Activated naive CD4-positive, alpha-beta T cell treated with anti-CD3 and anti-CD28 coated beads, Interleukin-2, amount 10 ng/mL, durations not matched to agents 7 days and 5 days (primary cell): ENCODE measurements around the gene ALG1.

Source experiments
- CTCF ChIA-PET: fragments of 350-600 bp; sonication (Branson Sonifier 250); formaldehyde crosslinking; loops from one replicate; lab custom pipeline; 2021; ENCODE audit warnings: antibody characterized with exemption; lab: Charles Lee
- DNase-seq: peaks from one replicate; pipeline ENCODE4 v3.0.0-alpha.2; 2020
- H3K27ac Mint-ChIP-seq: one replicate; pipeline ENCODE4 v1.8.0; 2021; ENCODE audit warnings: mild to moderate bottlenecking, moderate library complexity, mixed read lengths
- H3K27me3 Mint-ChIP-seq: one replicate; pipeline ENCODE4 v1.8.0; 2021; ENCODE audit warnings: mild to moderate bottlenecking, mixed read lengths
- H3K36me3 Mint-ChIP-seq: one replicate; pipeline ENCODE4 v1.8.0; 2021; ENCODE audit warnings: mixed read lengths
- H3K4me1 Mint-ChIP-seq: one replicate; pipeline ENCODE4 v1.8.0; 2021; ENCODE audit warnings: mixed read lengths
- H3K4me3 Mint-ChIP-seq: one replicate; pipeline ENCODE4 v1.8.0; 2021; ENCODE audit warnings: mild to moderate bottlenecking, moderate library complexity, mixed read lengths
- H3K9me3 Mint-ChIP-seq: one replicate; pipeline ENCODE4 v1.8.0; 2021; ENCODE audit warnings: mixed read lengths

ALG1 gene

GRCh38 chr16:5060073-5060641, 11.5 kb upstream of the ALG1 start:
- no peak overlapping the region for H3K27ac Mint-ChIP-seq
- peaks cover 14% of the 10 kb centered on the region for H3K27me3 Mint-ChIP-seq
- no peak for DNase-seq
- no peaks in the 10 kb centered on the region for H3K9me3 Mint-ChIP-seq
- CTCF ChIA-PET = interaction anchor here (0.9 to 1.4 kb wide), 2 partner anchors 10 to 25 kb away, joined by 3 read pairs; no protein-coding TSS in a partner anchor
- H3K4me3 Mint-ChIP-seq = no peak overlapping the region
- H3K36me3 Mint-ChIP-seq = no peaks in the 10 kb centered on the region
- no peaks in the 10 kb centered on the region for H3K4me1 Mint-ChIP-seq

DNA sequence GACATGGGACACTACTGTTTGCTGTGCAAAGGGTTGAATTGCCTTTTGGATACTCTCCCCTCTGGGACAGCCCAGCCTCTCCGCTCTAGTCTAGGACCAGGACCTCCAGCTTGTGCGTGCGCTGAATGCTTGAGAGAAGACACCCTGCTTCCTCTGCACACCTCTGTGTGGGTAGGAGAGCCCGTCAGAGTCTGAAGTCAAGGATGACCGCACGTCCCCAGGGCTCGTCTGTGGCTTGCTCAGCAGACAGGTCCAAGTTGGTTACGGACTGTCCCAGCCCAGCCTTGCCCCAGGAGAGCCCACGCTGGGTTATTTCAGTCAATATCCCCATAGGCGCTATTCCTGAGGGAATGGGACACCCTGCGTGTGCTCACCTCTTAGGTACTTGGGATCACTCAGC, 9.6 kb upstream of the ALG1 start:
- no peaks in the 10 kb centered on the region for H3K36me3 Mint-ChIP-seq
- H3K27ac Mint-ChIP-seq = peak overlapping the region; percentile 25
- no peaks in the 10 kb centered on the region for H3K4me1 Mint-ChIP-seq
- CTCF ChIA-PET = no interaction called here
- no peak overlapping the region for H3K4me3 Mint-ChIP-seq
- H3K9me3 Mint-ChIP-seq = no peaks in the 10 kb centered on the region
- DNase-seq = no peak
- peaks cover 19% of the 10 kb centered on the region for H3K27me3 Mint-ChIP-seq

- Mint-ChIP-seq H3K36me3 (no peaks in the 10 kb centered on the region), H3K27me3 (peaks cover 19% of the 10 kb centered on the region), H3K9me3 (no peaks in the 10 kb centered on the region), H3K4me1 (no peaks in the 10 kb centered on the region), H3K27ac (no peak overlapping the region), H3K4me3 (no peak overlapping the region)
- CTCF ChIA-PET = no interaction called here
- no peak for DNase-seq
Observed at GRCh38 chr16:5062790-5063765, 8.6 kb upstream of the ALG1 start.

DNA sequence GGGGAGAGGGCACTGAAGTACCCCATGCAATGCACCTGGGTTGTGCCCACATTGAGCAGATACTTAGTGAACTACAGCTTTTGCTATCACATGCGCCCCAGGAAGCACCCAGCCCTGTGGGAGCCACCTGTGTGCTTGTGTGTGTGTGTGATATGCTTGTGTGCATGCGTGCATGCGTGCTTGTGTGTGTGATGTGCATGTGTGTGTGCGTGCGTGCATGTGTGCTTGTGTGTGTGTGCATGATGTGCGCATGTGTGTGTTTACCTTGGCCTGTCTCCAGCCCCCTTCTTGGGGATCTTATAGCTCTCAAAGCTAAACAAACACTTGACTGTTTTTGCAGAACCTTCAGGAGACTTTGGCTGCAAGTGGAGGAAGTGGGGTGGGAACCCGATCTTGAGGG, 6.7 kb upstream of the ALG1 start:
- no peaks in the 10 kb centered on the region for H3K36me3 Mint-ChIP-seq
- CTCF ChIA-PET = no interaction called here
- H3K9me3 Mint-ChIP-seq = no peaks in the 10 kb centered on the region
- no peak for DNase-seq
- H3K27ac Mint-ChIP-seq = no peak overlapping the region
- H3K27me3 Mint-ChIP-seq = peaks cover 19% of the 10 kb centered on the region
- H3K4me3 Mint-ChIP-seq = no peak overlapping the region
- H3K4me1 Mint-ChIP-seq = no peaks in the 10 kb centered on the region

DNA sequence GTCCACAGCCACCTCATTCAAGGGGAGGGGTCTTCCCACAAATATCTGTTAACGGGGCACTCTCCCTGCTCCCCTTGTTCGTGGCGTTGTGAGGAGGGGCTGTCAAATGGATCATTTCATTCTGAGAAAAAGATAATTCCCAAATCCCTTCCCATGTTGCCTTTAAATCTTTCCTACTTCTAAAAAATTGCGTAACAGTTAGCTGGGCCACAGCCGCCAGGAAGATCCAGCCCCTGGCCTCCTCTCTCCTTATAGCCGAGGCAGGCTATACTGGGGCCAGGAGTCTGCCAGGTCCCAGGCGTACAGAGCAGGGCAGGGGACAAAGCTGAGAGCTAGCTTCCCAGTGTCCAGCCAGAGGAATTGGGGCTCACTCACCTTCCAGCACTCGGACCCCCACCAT, 6.3 kb upstream of the ALG1 start:
- H3K27ac Mint-ChIP-seq = no peak overlapping the region
- peaks cover 19% of the 10 kb centered on the region for H3K27me3 Mint-ChIP-seq
- peaks cover under 1% of the 10 kb centered on the region for H3K4me1 Mint-ChIP-seq
- no peaks in the 10 kb centered on the region for H3K36me3 Mint-ChIP-seq
- no peak overlapping the region for H3K4me3 Mint-ChIP-seq
- H3K9me3 Mint-ChIP-seq = no peaks in the 10 kb centered on the region
- no peak for DNase-seq
- CTCF ChIA-PET = no interaction called here

- CTCF ChIA-PET = interaction anchor here (2.0 kb wide), 1 partner anchor 10 kb away, joined by 5 read pairs; no protein-coding TSS in a partner anchor
Observed at GRCh38 chr16:5065813-5066212, 5.8 kb upstream of the ALG1 start, which contains the start of gene C16orf89. TSS of gene C16orf89 (minus strand) at chr16:5065956. CDS start at chr16:5065908, 48 bp downstream.

DNA sequence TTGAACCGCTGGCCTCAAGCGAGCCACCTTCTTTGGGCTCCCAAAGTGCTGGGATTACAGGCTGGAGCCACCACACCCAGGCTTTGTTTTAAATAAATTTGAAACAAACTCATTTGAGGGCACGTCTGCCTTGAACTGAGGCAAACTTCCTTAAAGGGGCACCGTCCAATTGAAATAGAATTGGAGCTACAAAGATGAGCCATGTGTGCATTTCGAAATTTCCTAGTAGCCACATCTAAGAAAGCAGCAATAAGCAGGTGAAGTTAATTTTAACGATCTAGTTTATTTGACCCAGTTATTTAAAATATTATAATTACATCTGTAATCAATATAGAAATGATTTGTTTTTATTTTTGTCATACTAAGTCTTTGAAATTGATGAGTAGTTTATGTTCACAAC, 5.1 kb upstream of the ALG1 start:
- Mint-ChIP-seq H3K27me3 (peaks cover 19% of the 10 kb centered on the region), H3K27ac (no peak overlapping the region), H3K36me3 (no peaks in the 10 kb centered on the region), H3K9me3 (no peaks in the 10 kb centered on the region), H3K4me3 (no peak overlapping the region), H3K4me1 (peaks cover 10% of the 10 kb centered on the region)
- CTCF ChIA-PET = interaction anchor here (0.9 to 2.0 kb wide), 2 partner anchors 11 to 18 kb away, joined by 3 to 5 read pairs; no protein-coding TSS in a partner anchor
- DNase-seq = no peak

More at GRCh38 chr16:5065813-5066212, 5.8 kb upstream of the ALG1 start, which contains the start of gene C16orf89:
- no peak within 1 kb of the TSS for H3K4me3 Mint-ChIP-seq
- H3K27me3 Mint-ChIP-seq = peaks cover 19% of the 10 kb centered on the region
- H3K36me3 Mint-ChIP-seq = no peaks in the 10 kb centered on the region
- no peak within 1 kb of the TSS for H3K27ac Mint-ChIP-seq
- no peak for DNase-seq
- peaks cover 3% of the 10 kb centered on the region for H3K4me1 Mint-ChIP-seq
- no peaks in the 10 kb centered on the region for H3K9me3 Mint-ChIP-seq

DNA sequence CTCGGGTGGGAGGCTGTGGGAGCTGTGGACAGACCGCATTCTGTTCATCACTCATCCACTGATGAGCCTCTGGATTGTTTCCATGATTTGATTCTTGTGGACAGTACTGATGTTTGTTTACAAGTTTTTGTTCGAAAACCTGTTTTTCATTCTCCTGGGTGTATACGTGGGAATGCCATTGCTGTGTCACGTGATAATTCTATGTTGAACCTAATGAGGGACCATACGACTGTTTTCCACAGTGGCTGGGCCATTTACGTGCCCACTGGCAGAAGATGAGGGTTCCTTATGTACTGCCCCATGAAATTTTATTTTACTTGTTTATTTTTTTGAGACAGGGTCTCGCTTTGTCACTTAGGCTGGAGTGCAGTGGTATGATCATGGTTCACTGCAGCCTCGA, 2.6 kb upstream of the ALG1 start:
- peaks cover 30% of the 10 kb centered on the region for H3K4me1 Mint-ChIP-seq
- CTCF ChIA-PET = interaction anchor here (1.3 kb wide), 1 partner anchor 10 kb away, joined by 3 read pairs; no protein-coding TSS in a partner anchor

DNA sequence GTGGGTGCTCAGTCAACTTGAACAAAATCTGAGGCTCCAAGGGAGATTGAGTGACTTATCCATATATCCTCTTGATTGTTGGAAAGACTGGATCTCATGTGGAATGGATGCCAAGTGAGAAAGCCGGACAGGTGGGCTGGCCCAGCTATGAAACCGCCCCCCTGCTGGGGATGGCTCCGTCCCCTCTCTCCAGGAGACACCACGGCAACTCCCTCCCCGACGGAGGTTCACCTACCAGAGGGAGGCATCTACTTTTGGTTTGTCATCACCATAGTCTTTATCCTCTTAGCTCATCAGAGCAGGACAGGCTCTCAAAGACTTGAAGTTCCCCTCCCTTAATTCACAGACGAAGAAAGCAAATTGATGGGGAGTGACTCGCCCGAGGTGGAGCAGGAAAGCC, 1.8 kb upstream of the ALG1 start:
- H3K27me3 Mint-ChIP-seq = peaks cover 11% of the 10 kb centered on the region
- peaks cover 8% of the 10 kb centered on the region for H3K36me3 Mint-ChIP-seq
- H3K27ac Mint-ChIP-seq = no peak overlapping the region
- no peak for DNase-seq
- no peak overlapping the region for H3K4me3 Mint-ChIP-seq
- H3K9me3 Mint-ChIP-seq = no peaks in the 10 kb centered on the region
- peaks cover 30% of the 10 kb centered on the region for H3K4me1 Mint-ChIP-seq
- CTCF ChIA-PET = interaction anchor here (1.1 to 1.3 kb wide), 2 partner anchors 10 to 13 kb away, joined by 3 read pairs; no protein-coding TSS in a partner anchor

More for the DNA sequence above, 2.6 kb upstream of the ALG1 start:
- peak overlapping the region; percentile 45 for H3K27ac Mint-ChIP-seq
- H3K4me3 Mint-ChIP-seq = no peak overlapping the region
- peaks cover 11% of the 10 kb centered on the region for H3K27me3 Mint-ChIP-seq
- H3K9me3 Mint-ChIP-seq = no peaks in the 10 kb centered on the region
- peaks cover 2% of the 10 kb centered on the region for H3K36me3 Mint-ChIP-seq
- DNase-seq = no peak

DNA sequence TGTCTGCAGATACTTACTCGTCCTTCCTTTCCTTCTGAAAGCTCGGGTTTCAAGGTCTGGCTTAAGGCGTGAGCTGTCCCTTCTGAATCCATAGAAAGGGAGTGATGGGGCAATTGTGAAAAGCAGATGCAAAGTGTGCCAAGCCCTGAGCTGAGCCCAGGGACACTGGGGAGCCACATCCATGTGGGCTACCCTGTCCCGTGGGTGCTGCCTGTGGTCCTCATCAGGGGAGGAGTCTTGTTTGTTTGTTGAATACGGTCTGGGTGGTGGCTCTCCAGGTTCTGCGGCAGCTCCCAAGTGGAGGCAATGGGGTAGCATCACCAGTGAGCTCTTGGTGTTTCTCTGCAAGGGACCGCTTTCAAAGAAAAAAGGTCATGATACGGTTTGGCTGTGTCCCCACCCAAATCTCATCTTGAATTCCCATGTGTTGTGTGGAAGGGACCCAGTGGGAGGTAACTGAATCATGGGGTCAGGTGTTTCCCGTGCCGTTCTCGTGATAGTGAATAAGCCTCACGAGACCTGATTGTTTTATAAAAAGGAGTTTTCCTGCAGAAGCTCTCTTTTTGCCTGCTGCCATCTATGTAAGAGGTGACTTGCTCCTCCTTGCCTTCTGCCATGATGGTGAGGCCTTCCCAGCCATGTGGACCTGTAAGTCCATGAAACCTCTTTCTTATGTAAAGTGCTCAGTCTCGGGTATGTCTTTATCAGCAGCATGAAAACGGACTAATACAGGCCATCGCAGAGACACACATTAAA, 1.0 kb upstream of the ALG1 start:
- Mint-ChIP-seq H3K36me3 (peaks cover 12% of the 10 kb centered on the region), H3K27ac (peak overlapping the region; percentile 95), H3K27me3 (peaks cover 8% of the 10 kb centered on the region), H3K9me3 (no peaks in the 10 kb centered on the region), H3K4me3 (no peak overlapping the region), H3K4me1 (peaks cover 30% of the 10 kb centered on the region)
- CTCF ChIA-PET = interaction anchor here (1.1 to 1.3 kb wide), 2 partner anchors 11 to 14 kb away, joined by 3 read pairs; no protein-coding TSS in a partner anchor
- DNase-seq = no peak

GRCh38 chr16:5071341-5071680, 332 bp upstream of the ALG1 start:
- Mint-ChIP-seq H3K4me3 (peak overlapping the region; percentile 88), H3K9me3 (no peaks in the 10 kb centered on the region), H3K27me3 (peaks cover 1% of the 10 kb centered on the region), H3K27ac (peak overlapping the region; percentile 95), H3K4me1 (peaks cover 30% of the 10 kb centered on the region), H3K36me3 (peaks cover 14% of the 10 kb centered on the region)
- no peak for DNase-seq
- CTCF ChIA-PET = interaction anchor here (2.1 kb wide), 1 partner anchor 13 kb away, joined by 9 read pairs; no protein-coding TSS in a partner anchor

DNA sequence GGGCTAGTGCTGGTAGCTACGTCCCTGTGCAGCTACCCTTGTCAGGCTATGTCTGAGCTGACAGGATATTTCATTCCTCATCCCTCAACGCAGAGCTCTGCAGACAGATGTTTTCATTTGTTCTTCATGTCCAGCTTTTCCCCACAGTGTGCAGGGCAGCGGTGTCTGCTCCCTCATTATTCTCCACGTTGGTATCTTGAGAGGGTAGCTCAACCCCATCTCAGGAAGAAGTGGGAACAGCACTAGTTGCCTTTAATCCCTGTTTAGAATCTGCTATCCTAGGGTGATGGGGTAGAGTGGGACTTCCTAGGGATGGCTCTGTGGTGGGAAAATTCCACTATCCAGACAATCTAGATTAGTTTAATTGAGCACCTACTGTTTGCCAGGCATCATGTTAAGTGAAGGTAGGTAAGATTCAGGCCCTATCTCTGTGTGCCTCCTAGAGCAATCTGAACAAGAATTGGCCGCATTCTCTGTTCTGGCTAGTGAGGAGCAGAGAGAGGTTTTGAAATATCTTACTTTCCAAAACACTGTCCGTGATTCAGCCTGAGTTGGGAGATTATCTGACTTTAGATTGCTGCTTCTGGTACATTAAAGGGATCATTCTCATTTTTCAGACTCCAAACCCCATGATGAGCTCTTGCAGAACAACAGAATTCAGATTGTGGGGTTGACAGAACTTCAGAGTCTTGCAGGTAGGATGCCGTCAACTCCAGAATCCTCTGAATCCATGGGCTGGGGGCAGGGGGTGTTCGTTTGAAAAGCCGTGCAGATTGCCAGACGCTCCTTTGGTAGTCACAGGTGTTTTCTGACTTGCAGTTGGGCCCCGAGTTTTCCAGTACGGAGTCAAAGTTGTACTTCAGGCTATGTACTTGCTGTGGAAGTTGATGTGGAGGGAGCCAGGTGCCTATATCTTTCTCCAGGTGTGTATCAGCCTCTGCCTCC, 963 bp downstream of the ALG1 start:
- no peaks in the 10 kb centered on the region for H3K27me3 Mint-ChIP-seq
- H3K36me3 Mint-ChIP-seq = peaks cover 14% of the 10 kb centered on the region
- CTCF ChIA-PET = interaction anchor here (1.1 to 2.1 kb wide), 3 partner anchors 12 to 19 kb away, joined by 3 to 9 read pairs (median 3); no protein-coding TSS in a partner anchor
- DNase-seq = no peak
- H3K27ac Mint-ChIP-seq = peak overlapping the region; percentile 95
- H3K4me1 Mint-ChIP-seq = peaks cover 30% of the 10 kb centered on the region
- H3K4me3 Mint-ChIP-seq = peak overlapping the region; percentile 88
- H3K9me3 Mint-ChIP-seq = no peaks in the 10 kb centered on the region

- H3K27me3 Mint-ChIP-seq = no peaks in the 10 kb centered on the region
- peak overlapping the region; percentile 24 for H3K27ac Mint-ChIP-seq
- H3K4me3 Mint-ChIP-seq = peak overlapping the region; percentile 88
- CTCF ChIA-PET = interaction anchor here (0.7 to 2.1 kb wide), 2 partner anchors 11 to 20 kb away, joined by 3 to 9 read pairs; no protein-coding TSS in a partner anchor
- DNase-seq = no peak
- peaks cover 30% of the 10 kb centered on the region for H3K4me1 Mint-ChIP-seq
- H3K9me3 Mint-ChIP-seq = no peaks in the 10 kb centered on the region
- peaks cover 14% of the 10 kb centered on the region for H3K36me3 Mint-ChIP-seq
Observed at GRCh38 chr16:5073279-5073629, 1.6 kb downstream of the ALG1 start.
